OCI-LY3 (cell line): ENCODE data around the gene TMEM187.

ENCODE experiments used
- H2AFZ ChIP-seq: fragments of 200-600, 300-600 bp; shearing (Covaris generic); 2 replicates; pipeline ENCODE4 v1.6.0; 2014; ENCODE audit warnings: antibody characterized with exemption, low read depth, low read length
- H3K27ac ChIP-seq: fragments of 200-600, 300-600 bp; sonication (generic); 2 replicates; pipeline ENCODE4 v1.5.1; 2014; ENCODE audit warnings: mild to moderate bottlenecking, low read length, moderate library complexity, mixed read lengths
- H3K27me3 ChIP-seq: fragments of 200-600, 300-600 bp; sonication (generic); 2 replicates; pipeline ENCODE4 v1.6.1; 2014; ENCODE audit warnings: low read depth, low read length, mixed read lengths
- H3K36me3 ChIP-seq: fragments of 200-600, 300-600 bp; sonication (generic); replicated peaks from 2 replicates; pipeline ENCODE3; 2014; ENCODE audit warnings: low read depth, low read length, mixed read lengths
- H3K4me1 ChIP-seq: fragments of 300-600, 200-600 bp; sonication (generic); 2 replicates; pipeline ENCODE4 v1.6.1; 2014; ENCODE audit warnings: low read length, mixed read lengths
- H3K4me2 ChIP-seq: fragments of 200-600, 300-600 bp; sonication (generic); 2 replicates; pipeline ENCODE4 v1.6.1; 2014; ENCODE audit warnings: low read length, mixed read lengths
- H3K4me3 ChIP-seq: fragments of 300-600, 200-600 bp; sonication (generic); 2 replicates; pipeline ENCODE4 v1.5.1; 2014; ENCODE audit warnings: antibody characterized with exemption, mild to moderate bottlenecking, low read length, moderate library complexity
- H3K79me2 ChIP-seq: fragments of 300-600, 200-600 bp; shearing (Covaris generic); 2 replicates; pipeline ENCODE4 v1.6.1; 2014; ENCODE audit warnings: mild to moderate bottlenecking, low read length, mixed read lengths
- H3K9ac ChIP-seq: fragments of 300-600, 200-600 bp; shearing (Covaris generic); 2 replicates; pipeline ENCODE4 v1.6.0; 2014; ENCODE audit warnings: mild to moderate bottlenecking, low read length, moderate library complexity
- H3K9me3 ChIP-seq: fragments of 200-600, 300-600 bp; shearing (Covaris generic); 2 replicates; pipeline ENCODE4 v1.6.1; 2014; ENCODE audit warnings: low read length, mixed read lengths; ENCODE audit not compliant: insufficient read depth
- H4K20me1 ChIP-seq: fragments of 200-600, 300-600 bp; sonication (generic); 2 replicates; pipeline ENCODE4 v1.6.1; 2016; ENCODE audit warnings: low read length, mixed read lengths; ENCODE audit not compliant: insufficient read depth
- CTCF ChIP-seq: fragments of 200-600, 300-600 bp; sonication (generic); IDR thresholded peaks from 2 replicates; pipeline ENCODE4 v1.5.1; 2014; ENCODE audit warnings: antibody characterized with exemption, low read length, low read depth
- EZH2phosphoT487 ChIP-seq: fragments of 200-600 bp; shearing (Covaris generic); IDR thresholded peaks from 2 replicates; pipeline ENCODE4 v1.6.1; 2018; ENCODE audit warnings: antibody characterized with exemption, mixed run types, low read depth

Gene TMEM187

GRCh38 chrX:153945956-153946943 is 26.3 kb upstream of the TMEM187 start:
- H3K27me3 ChIP-seq: no peaks in the 10 kb centered on the region
- peaks cover 19% of the 10 kb centered on the region for H3K36me3 ChIP-seq
- H4K20me1 ChIP-seq: no peaks in the 10 kb centered on the region
- no peak overlapping the region for H2AFZ ChIP-seq
- TF ChIP-seq EZH2phosphoT487 (no peak), CTCF (no peak)
- no peaks in the 10 kb centered on the region for H3K79me2 ChIP-seq
- H3K4me3 ChIP-seq: no peak overlapping the region
- no peak overlapping the region for H3K4me2 ChIP-seq
- no peak overlapping the region for H3K9ac ChIP-seq
- peaks cover 7% of the 10 kb centered on the region for H3K4me1 ChIP-seq
- H3K27ac ChIP-seq: no peak overlapping the region
- no peaks in the 10 kb centered on the region for H3K9me3 ChIP-seq

GRCh38 chrX:153947009-153947769 is 25.4 kb upstream of the TMEM187 start:
- H3K4me2 ChIP-seq: no peak overlapping the region
- TF ChIP-seq CTCF (peak; percentile 85), EZH2phosphoT487 (no peak)
- peaks cover 28% of the 10 kb centered on the region for H3K36me3 ChIP-seq
- no peaks in the 10 kb centered on the region for H3K9me3 ChIP-seq
- peaks cover 7% of the 10 kb centered on the region for H3K4me1 ChIP-seq
- H2AFZ ChIP-seq: no peak overlapping the region
- H3K27me3 ChIP-seq: no peaks in the 10 kb centered on the region
- no peaks in the 10 kb centered on the region for H3K79me2 ChIP-seq
- no peak overlapping the region for H3K9ac ChIP-seq
- no peak overlapping the region for H3K4me3 ChIP-seq
- H3K27ac ChIP-seq: peak overlapping the region; percentile 43
- H4K20me1 ChIP-seq: no peaks in the 10 kb centered on the region

- TF ChIP-seq EZH2phosphoT487 (no peak), CTCF (no peak)
- peaks cover 5% of the 10 kb centered on the region; the same call in 1 of the 2 replicates for H3K79me2 ChIP-seq
- H4K20me1 ChIP-seq: no peaks in the 10 kb centered on the region
- H3K36me3 ChIP-seq: peaks cover 36% of the 10 kb centered on the region
- H3K27me3 ChIP-seq: no peaks in the 10 kb centered on the region
- no peak overlapping the region for H3K4me2 ChIP-seq
- H3K9ac ChIP-seq: no peak overlapping the region
- H3K27ac ChIP-seq: peak overlapping the region; percentile 43
- no peak overlapping the region for H3K4me3 ChIP-seq
- no peaks in the 10 kb centered on the region for H3K9me3 ChIP-seq
- H2AFZ ChIP-seq: no peak overlapping the region
- H3K4me1 ChIP-seq: peaks cover 9% of the 10 kb centered on the region
Observed at GRCh38 chrX:153948002-153948466, 24.5 kb upstream of the TMEM187 start.
